SK-N-SH (cell line): ENCODE results near the gene ACADL. TPM values are rescaled to one million over a fixed set of nuclear protein-coding genes. Genes with fewer than 3 reads are reported as not detected.

Experiments used
- CTCF ChIA-PET: fragments of 300-600, 350-600 bp; formaldehyde crosslinking; extraction: SDS; loops from one replicate; lab custom pipeline; 2021; lab: Yijun Ruan, JAX
- POLR2A ChIA-PET: fragments of 350-600 bp; sonication (Branson Sonifier 250); formaldehyde crosslinking; extraction: SDS; loops from one replicate; lab custom pipeline; 2020; ENCODE audit warnings: antibody characterized with exemption, inconsistent platforms; lab: Yijun Ruan, JAX
- DNase-seq: peaks from one replicate; pipeline ENCODE4 v3.0.0; 2012
- H2AFZ ChIP-seq: fragments of 200-600 bp; sonication (generic); 2 replicates; pipeline ENCODE4 v1.8.1; 2016; ENCODE audit warnings: antibody characterized with exemption, mild to moderate bottlenecking, low read depth
- H3F3A ChIP-seq: fragments of 200-600 bp; sonication (generic); replicated peaks from 2 replicates; pipeline ENCODE3; 2016; ENCODE audit warnings: antibody characterized with exemption, mild to moderate bottlenecking; ENCODE audit not compliant: insufficient read depth
- H3K27ac ChIP-seq, 2 experiments: fragments of 200-500 bp in 1 of 2; fragments of 200-600 bp in 1 of 2; sonication (Bioruptor generic) in 1 of 2; sonication (generic), shearing (Covaris generic) in 1 of 2; 2 replicates each; pipeline versions ENCODE4 v1.5.1 to v1.6.1; 2014 to 2016; ENCODE audit warnings: low read depth in 2 of 2, inconsistent platforms in 1 of 2, low read length in 1 of 2, mild to moderate bottlenecking in 1 of 2, mixed read lengths in 1 of 2
- H3K27me3 ChIP-seq: fragments of 200-600 bp; sonication (generic), shearing (Covaris generic); 2 replicates; pipeline ENCODE4 v1.6.1; 2016; ENCODE audit warnings: mixed run types; ENCODE audit not compliant: insufficient read depth
- H3K36me3 ChIP-seq, 2 experiments: fragments of 200-500 bp in 1 of 2; fragments of 200-600 bp in 1 of 2; sonication (Bioruptor generic) in 1 of 2; sonication (generic) in 1 of 2; replicated peaks in 1 of 2; 2 replicates each; pipeline versions ENCODE3 to v1.5.1; 2014 to 2016; ENCODE audit warnings: low read length in 1 of 2, mild to moderate bottlenecking in 1 of 2; ENCODE audit not compliant: insufficient read depth in 2 of 2, control insufficient read depth in 1 of 2
- H3K4me1 ChIP-seq, 2 experiments: fragments of 200-500 bp in 1 of 2; fragments of 200-600 bp in 1 of 2; sonication (Bioruptor generic) in 1 of 2; sonication (generic), shearing (Covaris generic) in 1 of 2; 2 replicates each; pipeline versions ENCODE4 v1.5.1 to v1.6.1; 2014 to 2016; ENCODE audit warnings: low read depth in 1 of 2, low read length in 1 of 2, mixed run types in 1 of 2; ENCODE audit not compliant: insufficient read depth in 2 of 2, control insufficient read depth in 1 of 2
- H3K4me2 ChIP-seq: fragments of 200-600 bp; sonication (generic), shearing (Covaris generic); 2 replicates; pipeline ENCODE4 v1.6.1; 2017; ENCODE audit warnings: mixed run types
- H3K4me3 ChIP-seq, 2 experiments: fragments of 200-500 bp in 1 of 2; fragments of 200-600 bp in 1 of 2; sonication (Bioruptor generic) in 1 of 2; sonication (generic), shearing (Covaris generic) in 1 of 2; 2 replicates each; pipeline versions ENCODE4 v1.5.1 to v1.8.1; 2014 to 2016; ENCODE audit warnings: low read depth in 2 of 2, inconsistent platforms in 1 of 2, low read length in 1 of 2, mild to moderate bottlenecking in 1 of 2, mixed read lengths in 1 of 2, moderate library complexity in 1 of 2
- H3K79me2 ChIP-seq: fragments of 200-600 bp; sonication (generic); 2 replicates; pipeline ENCODE4 v1.8.1; 2017; ENCODE audit warnings: mild to moderate bottlenecking; ENCODE audit not compliant: insufficient read depth
- H3K9ac ChIP-seq: fragments of 200-600 bp; sonication (generic); 2 replicates; pipeline ENCODE4 v1.6.1; 2017; ENCODE audit warnings: mixed run types
- H3K9me2 ChIP-seq: fragments of 200-600 bp; sonication (generic); 2 replicates; pipeline ENCODE4 v1.6.1; 2017; ENCODE audit warnings: mixed run types
- H3K9me3 ChIP-seq: fragments of 200-600 bp; sonication (generic); 2 replicates; pipeline ENCODE4 v1.6.1; 2017; ENCODE audit warnings: mixed run types, mild to moderate bottlenecking, moderate library complexity
- H4K20me1 ChIP-seq: fragments of 200-600 bp; sonication (generic); 2 replicates; pipeline ENCODE4 v1.6.1; 2017; ENCODE audit warnings: mild to moderate bottlenecking, mixed run types; ENCODE audit not compliant: insufficient read depth
- CHD2 ChIP-seq: fragments of 150-350 bp; IDR thresholded peaks from 2 replicates; pipeline ENCODE4 v1.6.1; 2018; ENCODE audit warnings: low read length; ENCODE audit not compliant: partially characterized antibody
- ELF1 ChIP-seq: IDR thresholded peaks from 2 replicates; pipeline ENCODE4 v1.4.0; 2012
- GABPA ChIP-seq: IDR thresholded peaks from 2 replicates; pipeline ENCODE4 v1.4.0; 2012; ENCODE audit warnings: low read depth, mild to moderate bottlenecking
- GATA2 ChIP-seq: sonication (generic); formaldehyde crosslinking; IDR thresholded peaks from 2 replicates; pipeline ENCODE4 v1.5.0; 2020; ENCODE audit warnings: mild to moderate bottlenecking, missing genetic modification reagents
- JUND ChIP-seq: IDR thresholded peaks from 2 replicates; pipeline ENCODE4 v1.4.0; 2012
- MEF2A ChIP-seq: IDR thresholded peaks from 2 replicates; pipeline ENCODE4 v1.4.0; 2012; ENCODE audit warnings: low read depth, borderline replicate concordance
- RAD21 ChIP-seq: IDR thresholded peaks from 2 replicates; pipeline ENCODE4 v1.6.1; 2012; ENCODE audit warnings: mild to moderate bottlenecking, low read length
- RCOR1 ChIP-seq: fragments of 150-350 bp; IDR thresholded peaks from 2 replicates; pipeline ENCODE4 v1.6.1; 2017; ENCODE audit warnings: antibody characterized with exemption, low read length
- RFX5 ChIP-seq: IDR thresholded peaks from 2 replicates; pipeline ENCODE4 v1.6.1; 2012; ENCODE audit warnings: mild to moderate bottlenecking, improper control_type of control experiment, low read length
- RXRA ChIP-seq: IDR thresholded peaks from 2 replicates; pipeline ENCODE4 v1.4.0; 2012; ENCODE audit warnings: low read depth, mild to moderate bottlenecking, borderline replicate concordance
- SIN3A ChIP-seq: IDR thresholded peaks from 2 replicates; pipeline ENCODE4 v1.6.1; 2012; ENCODE audit warnings: low read depth, mild to moderate bottlenecking, low read length, moderate library complexity, borderline replicate concordance
- SMC3 ChIP-seq: IDR thresholded peaks from 2 replicates; pipeline ENCODE4 v1.6.1; 2012; ENCODE audit warnings: low read depth, low read length, improper control_type of control experiment
- TEAD4 ChIP-seq: IDR thresholded peaks from 2 replicates; pipeline ENCODE4 v1.4.0; 2012; ENCODE audit warnings: mild to moderate bottlenecking, borderline replicate concordance; ENCODE audit not compliant: insufficient read depth
- YY1 ChIP-seq: IDR thresholded peaks from 2 replicates; pipeline ENCODE4 v1.4.0; 2012; ENCODE audit warnings: low read depth, mild to moderate bottlenecking
- WGBS: methylation state at CpG from one replicate; pipeline ENCODE4 v1.1.6; 2017; ENCODE audit warnings: low lambda C conversion rate; 5-methylcytosine and 5-hydroxymethylcytosine counted together
- polyA plus RNA-seq, 3 experiments: library from polyadenylated mRNA; depleted of rRNA; stranded (reverse); fragments of >200 nt; gene quantifications; 2 replicates each; pipeline ENCODE4 v1.2.3, GENCODE V29; 2012
- TF ChIP-seq, protein P1 (sequence below): fragments of 200-600 bp; sonication (generic); IDR thresholded peaks from 2 replicates; pipeline ENCODE4 v1.6.1; 2017; ENCODE audit warnings: antibody characterized with exemption, mild to moderate bottlenecking, moderate library complexity
- TF ChIP-seq, protein P2 (sequence below): IDR thresholded peaks from 2 replicates; pipeline ENCODE4; 2012
- TF ChIP-seq, protein P3 (sequence below): IDR thresholded peaks from 2 replicates; pipeline ENCODE4 v1.4.0; 2012; ENCODE audit warnings: low read depth, borderline replicate concordance
- TF ChIP-seq, protein P4 (sequence below): fragments of 150-350 bp; IDR thresholded peaks from 2 replicates; pipeline ENCODE4 v1.6.1; 2017; ENCODE audit warnings: antibody characterized with exemption, low read length, low read depth, borderline replicate concordance
- TF ChIP-seq, protein P5 (sequence below): IDR thresholded peaks from 2 replicates; pipeline ENCODE4 v1.4.0; 2012; ENCODE audit warnings: low read depth, borderline replicate concordance
- TF ChIP-seq, protein P6 (sequence below): fragments of 150-350 bp; IDR thresholded peaks from 2 replicates; pipeline ENCODE4 v1.6.1; 2016; ENCODE audit warnings: mild to moderate bottlenecking, low read depth, low read length

The ACADL gene
- polyA plus RNA-seq, 1 of the 3 experiments (the other 2 are of a cell fraction) = not detected

DNA sequence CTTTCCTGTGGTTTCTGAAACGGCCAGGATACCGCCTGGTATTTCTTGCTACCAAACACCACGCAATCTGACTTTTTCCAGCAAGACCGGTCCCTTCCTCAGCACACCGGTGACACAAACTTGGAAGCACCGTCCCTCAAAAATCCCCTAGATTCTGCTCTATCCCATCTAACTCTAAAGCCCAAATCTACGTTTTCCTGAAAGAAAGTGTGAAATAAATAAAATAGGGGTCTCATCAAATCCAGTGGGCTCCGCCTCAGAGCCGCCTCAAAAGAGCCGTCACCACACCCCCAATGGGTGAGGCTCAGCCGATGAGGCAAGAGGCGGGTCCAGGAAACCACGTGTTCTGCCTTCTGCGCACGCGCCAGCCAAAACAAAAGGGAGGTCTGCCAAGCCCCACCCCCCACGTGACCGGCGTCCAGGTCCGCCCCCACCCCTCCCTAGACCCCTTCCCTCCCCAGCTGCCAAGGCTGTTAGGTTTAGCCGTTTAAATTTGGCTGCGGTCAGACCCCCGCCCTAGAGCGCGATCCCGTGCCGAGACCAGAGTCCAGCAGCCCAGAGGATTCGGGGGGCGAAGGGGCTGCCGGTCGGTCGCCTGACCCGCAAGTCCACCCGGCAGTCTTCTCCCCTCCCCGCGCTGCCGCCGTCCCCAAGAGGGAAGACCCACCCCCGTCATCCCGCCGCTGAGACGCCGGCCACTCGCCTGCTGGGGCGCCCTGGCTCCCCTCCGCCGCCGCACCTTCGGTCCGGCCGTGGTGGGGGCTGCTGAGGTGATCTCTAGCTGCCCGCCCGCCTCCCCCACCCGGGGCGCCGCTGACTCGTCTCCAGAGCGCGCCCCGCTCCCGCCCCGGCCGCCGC is 54.6 kb downstream of the ACADL start:
- Histone ChIP-seq H4K20me1 (no peaks in the 10 kb centered on the region), H3K4me2 (peak overlapping the region; percentile 88), H3K27ac (peak overlapping the region; percentile 98), H3K79me2 (peaks cover 38% of the 10 kb centered on the region), H3F3A (peaks cover 20% of the 10 kb centered on the region), H3K9me2 (no peaks in the 10 kb centered on the region; the same call in 1 of the 2 replicates), H3K9ac (peak overlapping the region; percentile 92), H3K9me3 (no peaks in the 10 kb centered on the region), H2AFZ (peak overlapping the region; percentile 94), H3K4me3 (peak overlapping the region; percentile 84 to 97), H3K36me3 (no peaks in the 10 kb centered on the region), H3K4me1 (peaks cover 9 to 14% of the 10 kb centered on the region in 2 experiments; a peak in 2 of 4 replicates), H3K27me3 (no peaks in the 10 kb centered on the region)
- WGBS = 1% methylated on average over 21 of the region's 64 CpGs
- CTCF ChIA-PET = interaction anchor here (1.2 kb wide), 1 partner anchor 178 kb away, joined by 3 read pairs; no protein-coding TSS in a partner anchor
- peak; percentile 92 for DNase-seq
- POLR2A ChIA-PET = no interaction called here
- TF ChIP-seq YY1 = no peak
- TF ChIP-seq CHD2 = no peak
- TF ChIP-seq GATA2 (CRISPR knock-in tag) = no peak
- no peak for TF ChIP-seq RFX5
- TF ChIP-seq JUND = no peak
- TF ChIP-seq TEAD4 = no peak
- peak; percentile 30; the same call in 1 of the 2 replicates for TF ChIP-seq SIN3A
- TF ChIP-seq, protein P1, sequence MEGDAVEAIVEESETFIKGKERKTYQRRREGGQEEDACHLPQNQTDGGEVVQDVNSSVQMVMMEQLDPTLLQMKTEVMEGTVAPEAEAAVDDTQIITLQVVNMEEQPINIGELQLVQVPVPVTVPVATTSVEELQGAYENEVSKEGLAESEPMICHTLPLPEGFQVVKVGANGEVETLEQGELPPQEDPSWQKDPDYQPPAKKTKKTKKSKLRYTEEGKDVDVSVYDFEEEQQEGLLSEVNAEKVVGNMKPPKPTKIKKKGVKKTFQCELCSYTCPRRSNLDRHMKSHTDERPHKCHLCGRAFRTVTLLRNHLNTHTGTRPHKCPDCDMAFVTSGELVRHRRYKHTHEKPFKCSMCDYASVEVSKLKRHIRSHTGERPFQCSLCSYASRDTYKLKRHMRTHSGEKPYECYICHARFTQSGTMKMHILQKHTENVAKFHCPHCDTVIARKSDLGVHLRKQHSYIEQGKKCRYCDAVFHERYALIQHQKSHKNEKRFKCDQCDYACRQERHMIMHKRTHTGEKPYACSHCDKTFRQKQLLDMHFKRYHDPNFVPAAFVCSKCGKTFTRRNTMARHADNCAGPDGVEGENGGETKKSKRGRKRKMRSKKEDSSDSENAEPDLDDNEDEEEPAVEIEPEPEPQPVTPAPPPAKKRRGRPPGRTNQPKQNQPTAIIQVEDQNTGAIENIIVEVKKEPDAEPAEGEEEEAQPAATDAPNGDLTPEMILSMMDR = no peak
- TF ChIP-seq RAD21 = no peak
- TF ChIP-seq, protein P2, sequence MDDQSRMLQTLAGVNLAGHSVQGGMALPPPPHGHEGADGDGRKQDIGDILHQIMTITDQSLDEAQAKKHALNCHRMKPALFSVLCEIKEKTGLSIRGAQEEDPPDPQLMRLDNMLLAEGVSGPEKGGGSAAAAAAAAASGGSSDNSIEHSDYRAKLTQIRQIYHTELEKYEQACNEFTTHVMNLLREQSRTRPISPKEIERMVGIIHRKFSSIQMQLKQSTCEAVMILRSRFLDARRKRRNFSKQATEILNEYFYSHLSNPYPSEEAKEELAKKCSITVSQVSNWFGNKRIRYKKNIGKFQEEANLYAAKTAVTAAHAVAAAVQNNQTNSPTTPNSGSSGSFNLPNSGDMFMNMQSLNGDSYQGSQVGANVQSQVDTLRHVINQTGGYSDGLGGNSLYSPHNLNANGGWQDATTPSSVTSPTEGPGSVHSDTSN = no peak
- TF ChIP-seq RXRA = no peak
- TF ChIP-seq, protein P3, sequence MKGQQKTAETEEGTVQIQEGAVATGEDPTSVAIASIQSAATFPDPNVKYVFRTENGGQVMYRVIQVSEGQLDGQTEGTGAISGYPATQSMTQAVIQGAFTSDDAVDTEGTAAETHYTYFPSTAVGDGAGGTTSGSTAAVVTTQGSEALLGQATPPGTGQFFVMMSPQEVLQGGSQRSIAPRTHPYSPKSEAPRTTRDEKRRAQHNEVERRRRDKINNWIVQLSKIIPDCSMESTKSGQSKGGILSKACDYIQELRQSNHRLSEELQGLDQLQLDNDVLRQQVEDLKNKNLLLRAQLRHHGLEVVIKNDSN = peak; percentile 94
- no peak; the same call in 1 of the 2 replicates for TF ChIP-seq SMC3
- TF ChIP-seq, protein P4, sequence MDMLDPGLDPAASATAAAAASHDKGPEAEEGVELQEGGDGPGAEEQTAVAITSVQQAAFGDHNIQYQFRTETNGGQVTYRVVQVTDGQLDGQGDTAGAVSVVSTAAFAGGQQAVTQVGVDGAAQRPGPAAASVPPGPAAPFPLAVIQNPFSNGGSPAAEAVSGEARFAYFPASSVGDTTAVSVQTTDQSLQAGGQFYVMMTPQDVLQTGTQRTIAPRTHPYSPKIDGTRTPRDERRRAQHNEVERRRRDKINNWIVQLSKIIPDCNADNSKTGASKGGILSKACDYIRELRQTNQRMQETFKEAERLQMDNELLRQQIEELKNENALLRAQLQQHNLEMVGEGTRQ = peak; percentile 90
- TF ChIP-seq MEF2A = no peak
- TF ChIP-seq, protein P5, sequence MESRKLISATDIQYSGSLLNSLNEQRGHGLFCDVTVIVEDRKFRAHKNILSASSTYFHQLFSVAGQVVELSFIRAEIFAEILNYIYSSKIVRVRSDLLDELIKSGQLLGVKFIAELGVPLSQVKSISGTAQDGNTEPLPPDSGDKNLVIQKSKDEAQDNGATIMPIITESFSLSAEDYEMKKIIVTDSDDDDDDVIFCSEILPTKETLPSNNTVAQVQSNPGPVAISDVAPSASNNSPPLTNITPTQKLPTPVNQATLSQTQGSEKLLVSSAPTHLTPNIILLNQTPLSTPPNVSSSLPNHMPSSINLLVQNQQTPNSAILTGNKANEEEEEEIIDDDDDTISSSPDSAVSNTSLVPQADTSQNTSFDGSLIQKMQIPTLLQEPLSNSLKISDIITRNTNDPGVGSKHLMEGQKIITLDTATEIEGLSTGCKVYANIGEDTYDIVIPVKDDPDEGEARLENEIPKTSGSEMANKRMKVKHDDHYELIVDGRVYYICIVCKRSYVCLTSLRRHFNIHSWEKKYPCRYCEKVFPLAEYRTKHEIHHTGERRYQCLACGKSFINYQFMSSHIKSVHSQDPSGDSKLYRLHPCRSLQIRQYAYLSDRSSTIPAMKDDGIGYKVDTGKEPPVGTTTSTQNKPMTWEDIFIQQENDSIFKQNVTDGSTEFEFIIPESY = no peak
- TF ChIP-seq, protein P6, sequence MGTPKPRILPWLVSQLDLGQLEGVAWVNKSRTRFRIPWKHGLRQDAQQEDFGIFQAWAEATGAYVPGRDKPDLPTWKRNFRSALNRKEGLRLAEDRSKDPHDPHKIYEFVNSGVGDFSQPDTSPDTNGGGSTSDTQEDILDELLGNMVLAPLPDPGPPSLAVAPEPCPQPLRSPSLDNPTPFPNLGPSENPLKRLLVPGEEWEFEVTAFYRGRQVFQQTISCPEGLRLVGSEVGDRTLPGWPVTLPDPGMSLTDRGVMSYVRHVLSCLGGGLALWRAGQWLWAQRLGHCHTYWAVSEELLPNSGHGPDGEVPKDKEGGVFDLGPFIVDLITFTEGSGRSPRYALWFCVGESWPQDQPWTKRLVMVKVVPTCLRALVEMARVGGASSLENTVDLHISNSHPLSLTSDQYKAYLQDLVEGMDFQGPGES = no peak
- TF ChIP-seq ELF1 = no peak
- no peak for TF ChIP-seq GABPA
- TF ChIP-seq RCOR1 = 0 out of 2 replicates have a peak, but pooled peaks have one; percentile 6
